ENCODE results near the gene LY6G6D.

LY6G6D gene

DNA sequence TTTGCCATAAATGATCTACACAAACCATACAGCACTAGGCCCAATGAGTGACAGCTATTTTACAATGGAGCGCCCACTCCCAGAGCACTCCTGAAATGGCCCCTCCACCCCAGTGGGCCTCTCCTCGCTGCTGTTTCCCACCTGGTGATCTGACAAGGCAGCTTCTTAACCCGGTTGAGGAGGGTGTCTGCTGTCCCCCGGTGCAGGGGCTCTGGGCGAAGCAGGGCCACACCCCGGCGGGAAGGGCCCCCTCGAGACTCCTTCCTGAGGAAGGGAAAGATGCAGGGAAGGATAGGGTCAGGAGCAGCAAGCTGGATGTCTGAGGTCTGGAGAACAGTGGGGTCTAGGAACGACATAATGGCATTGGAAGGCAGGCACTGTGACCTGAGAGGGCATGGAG lies 22.3 kb upstream of the LY6G6D start:
- DNase-seq (ENCODE audit: low read depth in 2 of 2) = no peak

DNA sequence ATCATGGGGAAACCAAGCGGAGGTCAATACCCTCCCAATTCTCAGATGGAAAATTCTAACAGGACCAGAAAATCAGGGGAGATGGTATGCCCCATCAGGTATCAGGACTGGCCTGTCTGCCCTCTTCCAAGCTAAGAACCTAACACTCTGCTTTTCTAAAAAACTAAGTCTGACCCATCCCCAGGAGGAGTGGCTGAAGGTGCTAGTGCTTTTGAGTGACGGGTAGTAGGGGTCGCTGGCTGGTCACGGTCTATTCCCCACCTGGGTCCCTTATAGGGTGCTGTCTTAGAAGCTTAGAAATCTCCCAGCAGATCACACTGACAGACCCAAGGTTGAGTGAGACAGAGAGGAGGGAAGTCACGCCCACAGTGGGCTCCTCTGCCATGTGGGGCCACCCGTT lies 21.6 kb upstream of the LY6G6D start:
- TF ChIP-seq, protein P1, sequence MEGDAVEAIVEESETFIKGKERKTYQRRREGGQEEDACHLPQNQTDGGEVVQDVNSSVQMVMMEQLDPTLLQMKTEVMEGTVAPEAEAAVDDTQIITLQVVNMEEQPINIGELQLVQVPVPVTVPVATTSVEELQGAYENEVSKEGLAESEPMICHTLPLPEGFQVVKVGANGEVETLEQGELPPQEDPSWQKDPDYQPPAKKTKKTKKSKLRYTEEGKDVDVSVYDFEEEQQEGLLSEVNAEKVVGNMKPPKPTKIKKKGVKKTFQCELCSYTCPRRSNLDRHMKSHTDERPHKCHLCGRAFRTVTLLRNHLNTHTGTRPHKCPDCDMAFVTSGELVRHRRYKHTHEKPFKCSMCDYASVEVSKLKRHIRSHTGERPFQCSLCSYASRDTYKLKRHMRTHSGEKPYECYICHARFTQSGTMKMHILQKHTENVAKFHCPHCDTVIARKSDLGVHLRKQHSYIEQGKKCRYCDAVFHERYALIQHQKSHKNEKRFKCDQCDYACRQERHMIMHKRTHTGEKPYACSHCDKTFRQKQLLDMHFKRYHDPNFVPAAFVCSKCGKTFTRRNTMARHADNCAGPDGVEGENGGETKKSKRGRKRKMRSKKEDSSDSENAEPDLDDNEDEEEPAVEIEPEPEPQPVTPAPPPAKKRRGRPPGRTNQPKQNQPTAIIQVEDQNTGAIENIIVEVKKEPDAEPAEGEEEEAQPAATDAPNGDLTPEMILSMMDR (IDR thresholded peaks at IDR 0.05; ENCODE audit: low read depth, low read length) = no peak
- DNase-seq (ENCODE audit: low read depth in 2 of 2) = no peak
- no peak overlapping the region for H3K4me3 ChIP-seq (replicated peaks in 1 of 2; ENCODE audit: low read depth in 2 of 2, low read length in 2 of 2)

More for the DNA sequence above, 22.3 kb upstream of the LY6G6D start:
- no peak overlapping the region for H3K4me3 ChIP-seq (replicated peaks in 1 of 2; ENCODE audit: low read depth in 2 of 2, low read length in 2 of 2)
- TF ChIP-seq, protein P1 (IDR thresholded peaks at IDR 0.05; ENCODE audit: low read depth, low read length) = no peak

DNA sequence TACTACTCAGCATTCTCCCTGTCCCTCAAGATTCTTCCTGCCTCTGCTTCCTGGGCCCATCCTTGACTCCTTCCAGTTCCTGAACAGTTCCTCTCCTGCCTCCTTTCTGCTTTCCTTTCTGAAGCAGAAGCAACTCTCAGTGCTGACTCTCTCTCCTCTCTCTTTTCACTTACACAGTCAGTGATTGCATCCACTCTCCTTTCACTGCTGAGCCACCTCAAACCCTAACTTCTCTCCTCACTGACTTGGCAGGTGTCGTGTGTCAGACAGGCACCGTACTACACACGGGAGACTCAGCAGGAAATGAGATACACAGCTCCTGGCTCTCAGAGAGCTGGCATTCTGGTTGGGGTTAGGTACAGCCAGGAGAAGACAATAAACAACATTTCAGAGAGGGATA lies 17.6 kb upstream of the LY6G6D start:
- no peak overlapping the region for H3K4me3 ChIP-seq (replicated peaks in 1 of 2; ENCODE audit: low read depth in 2 of 2, low read length in 2 of 2)
- DNase-seq (ENCODE audit: low read depth in 2 of 2) = peak in 1 of 2 donors; percentile 13
- TF ChIP-seq, protein P1 (IDR thresholded peaks at IDR 0.05; ENCODE audit: low read depth, low read length) = no peak

DNA sequence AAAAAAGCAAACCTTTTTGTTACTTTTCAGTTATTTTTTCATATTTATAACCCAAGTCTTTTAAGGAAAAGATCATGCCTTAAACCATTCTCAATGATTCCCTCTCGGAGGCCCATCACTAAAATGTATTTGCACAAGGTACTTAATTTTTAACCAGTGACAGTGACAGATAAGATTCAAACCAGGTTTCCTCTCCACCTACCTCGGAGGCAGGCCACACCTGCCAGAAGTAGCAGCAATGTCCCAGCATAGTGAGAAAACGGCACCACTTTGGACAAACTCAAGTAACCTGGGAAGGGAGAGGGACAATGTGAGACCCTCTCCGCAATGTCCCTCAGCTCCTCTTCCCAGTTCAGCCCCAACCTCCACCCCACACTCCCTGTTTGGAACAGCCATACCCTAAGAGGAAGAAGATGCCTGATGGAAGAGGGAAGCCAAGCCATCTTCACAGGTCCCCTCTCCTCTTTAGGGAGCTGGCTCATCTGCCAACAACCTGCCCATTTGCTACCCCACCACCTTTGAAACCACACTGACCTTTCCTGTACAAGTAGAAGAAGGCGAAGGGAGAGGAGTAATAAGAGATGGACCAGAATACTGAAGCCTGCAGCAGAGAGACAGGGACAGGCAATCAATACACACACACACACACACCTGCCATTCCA lies 14.3 kb upstream of the LY6G6D start:
- H3K4me3 ChIP-seq (replicated peaks in 1 of 2; ENCODE audit: low read depth in 2 of 2, low read length in 2 of 2) = no peak overlapping the region
- TF ChIP-seq, protein P1 (IDR thresholded peaks at IDR 0.05; ENCODE audit: low read depth, low read length) = no peak
- no peak for DNase-seq (ENCODE audit: low read depth in 2 of 2)

DNA sequence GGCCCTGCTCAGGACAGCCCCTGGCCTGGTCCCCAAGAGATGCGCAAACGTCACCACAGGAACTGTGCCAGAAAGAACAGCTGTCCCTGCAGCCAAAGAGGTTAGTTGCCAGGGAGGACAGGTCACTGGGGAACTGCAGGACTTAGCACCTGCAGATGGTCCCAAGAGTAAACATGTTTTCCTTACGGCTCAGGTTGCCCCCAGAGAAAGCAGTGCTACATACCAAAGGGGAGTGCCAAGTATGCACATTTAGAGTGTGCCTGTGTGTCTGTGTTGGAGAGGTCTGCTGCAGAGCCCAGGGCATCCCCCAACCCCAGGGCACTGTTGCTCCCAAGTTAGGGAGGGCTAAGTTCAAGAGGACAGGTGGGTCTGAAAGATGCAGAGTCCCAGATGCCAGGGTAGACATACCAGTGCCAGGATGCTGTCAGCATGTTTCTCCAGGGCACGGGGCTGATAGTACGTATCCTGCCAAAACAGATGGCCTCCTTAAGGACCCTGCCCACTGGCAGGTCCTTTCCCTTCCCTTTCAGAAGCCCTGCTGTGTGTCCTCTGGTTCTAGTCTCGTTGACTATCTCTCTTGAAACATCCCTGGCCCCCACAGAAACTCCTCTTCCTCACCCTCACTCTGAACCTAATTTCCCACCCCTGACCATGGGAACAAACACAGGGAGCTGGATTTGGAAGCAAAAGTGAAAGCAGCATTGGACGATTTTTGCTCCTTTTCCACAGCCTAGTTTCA lies 13.3 kb upstream of the LY6G6D start:
- TF ChIP-seq, protein P1 (IDR thresholded peaks at IDR 0.05; ENCODE audit: low read depth, low read length) = no peak
- H3K4me3 ChIP-seq (replicated peaks in 1 of 2; ENCODE audit: low read depth in 2 of 2, low read length in 2 of 2) = peak overlapping the region; percentile 86 to 93
- DNase-seq (ENCODE audit: low read depth in 2 of 2) = peak in 1 of 2 donors; percentile 33

DNA sequence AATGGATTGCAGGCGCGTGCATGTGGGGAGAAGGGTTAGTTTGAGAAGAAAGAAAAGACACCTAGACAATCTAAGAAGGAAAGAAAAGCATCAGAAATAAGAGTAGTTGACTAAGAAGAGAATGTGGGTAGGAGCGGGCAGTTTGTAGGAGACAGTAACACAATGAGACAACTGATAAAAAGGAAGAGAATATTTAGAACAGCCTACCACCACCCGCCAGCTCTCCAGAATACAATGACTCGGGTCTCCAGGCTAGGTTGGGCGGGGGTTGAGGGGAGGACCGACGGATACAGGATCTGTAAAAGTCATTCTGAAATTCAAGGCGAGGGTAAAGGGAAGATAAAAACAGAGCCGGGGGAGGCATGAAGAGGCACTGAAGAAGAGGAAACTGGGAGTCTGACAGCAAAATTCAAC lies 12.7 kb upstream of the LY6G6D start:
- peak in 1 of 2 donors; percentile 24 for DNase-seq (ENCODE audit: low read depth in 2 of 2)
- peak overlapping the region; percentile 86 to 93 for H3K4me3 ChIP-seq (replicated peaks in 1 of 2; ENCODE audit: low read depth in 2 of 2, low read length in 2 of 2)
- TF ChIP-seq, protein P1 (IDR thresholded peaks at IDR 0.05; ENCODE audit: low read depth, low read length) = no peak

Measured in cardiac fibroblast (primary cell).